B cell (primary cell): ENCODE measurements around the gene RREB1.

Experiments
- EZH2 ChIP-seq: IDR thresholded peaks from 2 replicates; pipeline ENCODE4 v1.6.1; 2012; ENCODE audit warnings: borderline replicate concordance, low read depth, mild to moderate bottlenecking, moderate library complexity, low read length; ENCODE audit not compliant: insufficient read depth, poor library complexity, severe bottlenecking
- TF ChIP-seq, protein P1 (sequence below): fragments of 200-600 bp; IDR thresholded peaks from one replicate; pipeline ENCODE4 v1.8.0; 2022; ENCODE audit warnings: antibody characterized with exemption, mild to moderate bottlenecking

DNA sequence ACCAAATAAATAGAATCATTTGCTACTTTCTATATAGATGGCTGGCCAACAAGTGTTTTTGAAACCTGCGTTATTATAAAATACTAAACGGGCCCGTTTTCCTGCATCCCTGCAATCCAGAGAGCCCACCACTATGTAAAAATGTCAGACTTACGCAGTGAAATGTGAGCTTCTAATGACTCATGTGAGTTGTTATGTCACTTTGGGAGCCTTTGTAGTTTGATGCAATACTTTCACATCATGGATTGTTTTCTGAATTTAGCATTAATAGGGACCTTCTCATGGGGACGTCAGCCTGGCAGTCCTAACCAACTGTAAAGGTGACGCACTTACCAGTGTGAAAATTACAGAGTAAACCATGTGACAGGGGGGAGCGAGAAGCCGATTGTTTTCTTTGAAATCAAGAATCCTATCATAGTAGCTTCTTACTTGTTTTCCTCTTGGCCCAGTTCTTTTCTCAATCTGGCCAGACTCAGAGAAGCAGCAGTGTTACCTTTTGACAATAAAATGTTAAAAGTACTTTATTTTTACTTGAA, 130.0 kb downstream of the RREB1 start:
- TF ChIP-seq, protein P1, sequence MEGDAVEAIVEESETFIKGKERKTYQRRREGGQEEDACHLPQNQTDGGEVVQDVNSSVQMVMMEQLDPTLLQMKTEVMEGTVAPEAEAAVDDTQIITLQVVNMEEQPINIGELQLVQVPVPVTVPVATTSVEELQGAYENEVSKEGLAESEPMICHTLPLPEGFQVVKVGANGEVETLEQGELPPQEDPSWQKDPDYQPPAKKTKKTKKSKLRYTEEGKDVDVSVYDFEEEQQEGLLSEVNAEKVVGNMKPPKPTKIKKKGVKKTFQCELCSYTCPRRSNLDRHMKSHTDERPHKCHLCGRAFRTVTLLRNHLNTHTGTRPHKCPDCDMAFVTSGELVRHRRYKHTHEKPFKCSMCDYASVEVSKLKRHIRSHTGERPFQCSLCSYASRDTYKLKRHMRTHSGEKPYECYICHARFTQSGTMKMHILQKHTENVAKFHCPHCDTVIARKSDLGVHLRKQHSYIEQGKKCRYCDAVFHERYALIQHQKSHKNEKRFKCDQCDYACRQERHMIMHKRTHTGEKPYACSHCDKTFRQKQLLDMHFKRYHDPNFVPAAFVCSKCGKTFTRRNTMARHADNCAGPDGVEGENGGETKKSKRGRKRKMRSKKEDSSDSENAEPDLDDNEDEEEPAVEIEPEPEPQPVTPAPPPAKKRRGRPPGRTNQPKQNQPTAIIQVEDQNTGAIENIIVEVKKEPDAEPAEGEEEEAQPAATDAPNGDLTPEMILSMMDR = no peak
- TF ChIP-seq EZH2 = no peak
